Prostate gland (tissue), 2 donors: ENCODE results near the gene ULK4. TPM values are rescaled to one million over a fixed set of nuclear protein-coding genes. Genes with fewer than 3 reads are reported as not detected.

Source experiments
- DNase-seq: peaks from one replicate; pipeline ENCODE4 v3.0.0-alpha.2; 2019; ENCODE audit warnings: low spot score
- H3K27ac ChIP-seq, 2 donors: fragments of 200-600 bp; sonication (generic); 2 replicates each; pipeline ENCODE4 v1.5.1; 2017 to 2019
- H3K27me3 ChIP-seq: fragments of 200-600 bp; sonication (generic); replicated peaks from 2 replicates; pipeline ENCODE4 v1.5.1; 2019; ENCODE audit not compliant: insufficient read depth
- H3K36me3 ChIP-seq, 2 donors: fragments of 200-600 bp; sonication (generic); 1 replicate in 1 of 2; 2 replicates in 1 of 2; pipeline versions ENCODE4 v1.5.1 to v1.8.1; 2017 to 2019
- H3K4me1 ChIP-seq: fragments of 200-600 bp; sonication (generic); replicated peaks from 2 replicates; pipeline ENCODE4 v1.5.1; 2019
- H3K4me3 ChIP-seq, 2 donors: fragments of 200-600 bp; sonication (generic); 2 replicates each; pipeline ENCODE4 v1.5.1; 2017 to 2019
- H3K9me3 ChIP-seq: fragments of 200-600 bp; sonication (generic); 2 replicates; pipeline ENCODE4 v1.5.1; 2017
- CTCF ChIP-seq, 4 experiments: fragments of 200-600 bp in 2 of 4; fragments of 450-650 bp in 2 of 4; sonication (generic) in 2 of 4; IDR thresholded peaks; 1 replicate in 3 of 4; 2 replicates in 1 of 4; pipeline ENCODE4 v1.5.1; 2016 to 2019; ENCODE audit warnings: antibody characterized with exemption in 4 of 4, mild to moderate bottlenecking in 2 of 4, moderate library complexity in 2 of 4
- POLR2A ChIP-seq: fragments of 450-650 bp; IDR thresholded peaks from one replicate; pipeline ENCODE4 v1.6.1; 2016; ENCODE audit warnings: antibody characterized with exemption, mild to moderate bottlenecking
- POLR2AphosphoS5 ChIP-seq: sonication (generic); formaldehyde crosslinking; IDR thresholded peaks from one replicate; pipeline ENCODE4 v1.6.1; 2017; ENCODE audit warnings: antibody characterized with exemption
- WGBS: methylation state at CpG from one replicate; pipeline ENCODE4 v1.1.5; 2018; 5-methylcytosine and 5-hydroxymethylcytosine counted together
- intact Hi-C: fragments of 100-400 bp; cut with DNase I; formaldehyde crosslinking; loops from one replicate; pipeline ENCODE4 v1.14.2; 2022
- total RNA-seq, 2 donors: library from RNA; depleted of rRNA; stranded (reverse); fragments of >200 nt; gene quantifications; one replicate each; pipeline ENCODE4 v1.1.0, GENCODE V29; 2016

ULK4 gene
- total RNA-seq, 2 donors from 2014 or later, result 23.1 to 33.7 TPM

- 96% methylated on average over 2 of the region's 2 CpGs for WGBS
- peaks cover 3% of the 10 kb centered on the region for H3K4me1 ChIP-seq
- no peak overlapping the region for H3K27ac ChIP-seq
- TF ChIP-seq POLR2A (no peak), CTCF (IDR thresholded peaks at IDR 0.05) (no peak), POLR2AphosphoS5 (no peak)
- intact Hi-C loops, result no loop called here
- no peaks in the 10 kb centered on the region for H3K9me3 ChIP-seq
- no peak for DNase-seq
- no peaks in the 10 kb centered on the region for H3K27me3 ChIP-seq
- no peak overlapping the region for H3K4me3 ChIP-seq
- no peaks in the 10 kb centered on the region for H3K36me3 ChIP-seq
Measured at GRCh38 chr3:41612853-41613252, 349.1 kb downstream of the ULK4 start.

GRCh38 chr3:41611008-41611407 is 350.9 kb downstream of the ULK4 start:
- H3K27ac ChIP-seq, result no peak overlapping the region
- no peaks in the 10 kb centered on the region for H3K27me3 ChIP-seq
- H3K36me3 ChIP-seq, result no peaks in the 10 kb centered on the region
- peaks cover 3% of the 10 kb centered on the region for H3K4me1 ChIP-seq
- 98% methylated on average over 6 of the region's 6 CpGs for WGBS
- no peaks in the 10 kb centered on the region for H3K9me3 ChIP-seq
- intact Hi-C loops, result no loop called here
- DNase-seq, result no peak
- no peak overlapping the region for H3K4me3 ChIP-seq
- TF ChIP-seq POLR2A, result no peak
- no peak for TF ChIP-seq CTCF (IDR thresholded peaks at IDR 0.05)
- no peak for TF ChIP-seq POLR2AphosphoS5

- Histone ChIP-seq H3K4me1 (peaks cover 3% of the 10 kb centered on the region), H3K9me3 (no peaks in the 10 kb centered on the region), H3K36me3 (no peaks in the 10 kb centered on the region), H3K4me3 (no peak overlapping the region), H3K27ac (no peak overlapping the region), H3K27me3 (no peaks in the 10 kb centered on the region)
- DNase-seq, result no peak
- WGBS, result 59% methylated on average over 1 of the region's 1 CpG
- intact Hi-C loops, result no loop called here
- TF ChIP-seq CTCF (IDR thresholded peaks at IDR 0.05) (no peak), POLR2A (no peak), POLR2AphosphoS5 (no peak)
Measured at GRCh38 chr3:41608347-41608746, 353.6 kb downstream of the ULK4 start.

- Histone ChIP-seq H3K4me3 (no peak overlapping the region), H3K4me1 (peaks cover 3% of the 10 kb centered on the region), H3K27me3 (no peaks in the 10 kb centered on the region), H3K27ac (no peak overlapping the region), H3K9me3 (no peaks in the 10 kb centered on the region), H3K36me3 (no peaks in the 10 kb centered on the region)
- whole genome bisulfite sequencing, result 91% methylated on average over 1 of the region's 1 CpG
- intact Hi-C loops, result no loop called here
- DNase-seq, result no peak
- TF ChIP-seq POLR2AphosphoS5 (no peak), POLR2A (no peak), CTCF (IDR thresholded peaks at IDR 0.05) (no peak)
Measured at GRCh38 chr3:41603807-41604206, 358.1 kb downstream of the ULK4 start.

GRCh38 chr3:41602121-41602520 is 359.8 kb downstream of the ULK4 start:
- Histone ChIP-seq H3K27me3 (no peaks in the 10 kb centered on the region), H3K4me1 (no peaks in the 10 kb centered on the region)
- DNase-seq, result no peak

More at GRCh38 chr3:41602121-41602520, 359.8 kb downstream of the ULK4 start:
- H3K36me3 ChIP-seq, result no peaks in the 10 kb centered on the region
- no peak overlapping the region for H3K4me3 ChIP-seq
- H3K9me3 ChIP-seq, result no peaks in the 10 kb centered on the region
- TF ChIP-seq POLR2A (no peak), CTCF (IDR thresholded peaks at IDR 0.05) (no peak), POLR2AphosphoS5 (no peak)
- H3K27ac ChIP-seq, result no peak overlapping the region
- intact Hi-C loops, result no loop called here
